Fibroblast of mammary gland (primary cell): Measurements from ENCODE around the gene CDKN3.
"Not testable (repeated sequence)": the region's sequence is repeated elsewhere in the genome, so short reads cannot be mapped to it uniquely, and the experiment has no call there.

ENCODE experiments used
- DNase-seq: peaks from one replicate; pipeline ENCODE4 v3.0.0-alpha.2; 2010; ENCODE audit warnings: low read depth
- H3K4me3 ChIP-seq: 2 replicates; pipeline ENCODE4 v1.5.1; 2011; ENCODE audit warnings: low read depth, mild to moderate bottlenecking, low read length, moderate library complexity; ENCODE audit not compliant: control insufficient read depth
- CTCF ChIP-seq: conservative IDR thresholded peaks from 2 replicates; pipeline ENCODE4 v1.5.1; 2011; ENCODE audit warnings: low read depth, low read length, inconsistent platforms; ENCODE audit not compliant: control insufficient read depth, insufficient read depth

CDKN3 gene

DNA sequence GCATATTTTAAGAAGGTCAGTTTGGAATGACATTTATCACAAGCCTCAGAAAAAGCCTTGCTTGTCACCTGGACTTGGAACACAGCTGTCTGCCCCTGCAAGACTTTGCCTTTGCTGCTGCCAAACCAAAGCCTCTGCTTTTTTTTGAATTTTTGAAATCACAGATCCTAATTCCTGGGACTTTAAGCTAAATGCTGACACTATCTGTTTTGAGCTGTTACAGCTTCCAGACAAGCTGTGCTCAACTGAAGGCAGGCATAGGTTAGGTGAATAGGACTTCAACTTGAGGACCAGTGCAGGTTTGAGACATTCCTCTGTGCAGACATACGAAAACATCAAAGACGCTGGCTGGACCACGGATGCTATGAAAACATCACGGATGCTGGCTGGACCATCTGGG is 11.3 kb upstream of the CDKN3 start:
- H3K4me3 ChIP-seq: no peak overlapping the region
- DNase-seq: no peak
- TF ChIP-seq CTCF: no peak

GRCh38 chr14:54387328-54387727 is 9.5 kb upstream of the CDKN3 start:
- no peak overlapping the region for H3K4me3 ChIP-seq
- no peak for TF ChIP-seq CTCF
- DNase-seq: no peak

- TF ChIP-seq CTCF: no peak
- H3K4me3 ChIP-seq: no peak overlapping the region
- DNase-seq: no peak
Measured at GRCh38 chr14:54392131-54392859, 4.5 kb upstream of the CDKN3 start.

DNA sequence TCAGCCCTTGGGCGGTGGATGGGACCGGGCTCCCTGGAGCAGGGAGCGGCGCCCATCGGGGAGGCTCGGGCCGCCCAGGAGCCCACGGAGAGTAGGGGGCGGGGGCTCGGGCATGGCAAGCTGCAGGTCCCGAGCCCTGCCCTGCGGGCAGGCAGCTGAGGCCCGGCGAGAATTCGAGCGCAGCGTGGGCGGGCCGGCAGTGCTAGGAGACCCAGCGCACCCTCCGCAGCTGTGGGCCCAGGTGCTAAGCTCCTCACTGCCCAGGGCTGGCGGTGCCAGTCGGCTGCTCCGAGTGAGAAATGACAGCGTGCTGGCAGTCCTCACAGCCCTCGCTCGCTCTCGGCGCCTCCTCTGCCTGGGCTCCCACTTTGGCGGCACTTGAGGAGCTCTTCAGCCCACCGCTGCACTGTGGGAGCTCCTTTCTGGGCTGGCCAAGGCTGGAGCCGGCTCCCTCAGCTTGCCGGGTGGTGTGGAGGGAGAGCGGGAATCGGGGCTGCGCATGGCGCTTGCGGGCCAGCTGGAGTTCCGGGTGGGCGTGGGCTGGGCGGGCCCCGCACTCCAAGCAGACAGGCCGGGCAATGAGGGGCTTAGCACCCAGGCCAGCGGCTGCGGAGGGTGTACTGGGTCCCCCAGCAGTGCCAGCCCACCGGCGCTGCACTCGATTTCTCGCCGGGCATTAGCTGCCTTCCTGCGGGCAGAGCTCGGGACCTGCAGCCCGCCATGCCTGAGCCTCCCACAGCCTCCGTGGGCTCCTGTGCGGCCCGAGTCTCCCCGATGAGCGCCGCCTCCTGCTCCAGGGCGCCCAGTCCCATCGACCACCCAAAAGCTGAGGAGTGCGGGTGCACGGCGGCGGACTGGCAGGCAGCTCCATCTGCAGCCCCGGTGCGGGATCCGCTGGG is 3.6 kb upstream of the CDKN3 start:
- DNase-seq, H3K4me3 ChIP-seq: not testable (repeated sequence)

GRCh38 chr14:54394596-54394995 is 2.2 kb upstream of the CDKN3 start:
- no peak overlapping the region for H3K4me3 ChIP-seq
- no peak for DNase-seq
- no peak for TF ChIP-seq CTCF

DNA sequence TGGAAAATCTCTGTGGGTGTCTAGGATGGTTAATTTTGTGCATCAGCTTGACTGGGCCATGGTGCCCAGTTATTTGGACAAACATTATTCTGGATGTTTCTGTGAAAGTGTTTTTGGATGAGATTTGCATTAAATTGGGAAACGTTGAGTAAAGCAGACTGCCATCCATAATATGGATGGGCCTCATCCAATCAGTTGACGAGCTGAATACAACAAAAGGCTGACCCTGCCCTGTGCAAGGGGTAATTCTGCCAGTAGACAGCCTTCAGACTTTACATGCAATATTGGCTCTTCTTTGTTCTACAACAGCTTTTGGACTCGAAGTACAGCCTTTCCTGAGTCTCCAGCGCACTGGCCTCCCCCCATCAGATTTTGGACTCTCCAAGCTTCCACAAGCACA is 1.5 kb upstream of the CDKN3 start:
- no peak for DNase-seq
- no peak overlapping the region for H3K4me3 ChIP-seq
- TF ChIP-seq CTCF: no peak

- DNase-seq: no peak
- no peak for TF ChIP-seq CTCF
- H3K4me3 ChIP-seq: no peak overlapping the region
Measured at GRCh38 chr14:54395716-54396115, 1.1 kb upstream of the CDKN3 start.
